Stomach smooth muscle (tissue), 2 donors: ENCODE results near the gene RTKN.
"Not testable (repeated sequence)": the region's sequence is repeated elsewhere in the genome, so short reads cannot be mapped to it uniquely, and the experiment has no call there.

Experiments used
- H3K27ac ChIP-seq: one replicate; pipeline ENCODE4 v1.7.0; 2013; ENCODE audit warnings: mild to moderate bottlenecking, low read length, inconsistent platforms
- H3K27me3 ChIP-seq, 2 donors: one replicate each; pipeline ENCODE4 v1.7.0; 2013; ENCODE audit warnings: low read length in 2 of 2; ENCODE audit not compliant: insufficient read depth in 2 of 2, control insufficient read depth in 1 of 2
- H3K36me3 ChIP-seq, 2 donors: one replicate each; pipeline ENCODE4 v1.7.0; 2013; ENCODE audit warnings: low read length in 2 of 2; ENCODE audit not compliant: control insufficient read depth in 2 of 2, insufficient read depth in 2 of 2
- H3K4me1 ChIP-seq: one replicate; pipeline ENCODE4 v1.7.0; 2013; ENCODE audit warnings: low read length; ENCODE audit not compliant: control insufficient read depth, insufficient read depth
- H3K4me3 ChIP-seq, 2 donors: one replicate each; pipeline ENCODE4 v1.7.0; 2013; ENCODE audit warnings: low read length in 2 of 2
- H3K9ac ChIP-seq, 2 donors: one replicate each; pipeline ENCODE4 v1.7.0; 2013; ENCODE audit warnings: low read length in 2 of 2, mild to moderate bottlenecking in 1 of 2
- H3K9me3 ChIP-seq, 2 donors: one replicate each; pipeline ENCODE4 v1.7.0; 2013; ENCODE audit warnings: low read length in 2 of 2; ENCODE audit not compliant: control insufficient read depth in 2 of 2
- donor health status: healthy.
- donor health status: Pancreatic carcinoma.

RTKN gene

GRCh38 chr2:74459503-74460118 lies 17.9 kb upstream of the RTKN start:
- not testable (repeated sequence) for H3K4me3 ChIP-seq, H3K9me3 ChIP-seq, H3K27me3 ChIP-seq, H3K27ac ChIP-seq, H3K9ac ChIP-seq
- peaks cover 42% of the 10 kb centered on the region for H3K4me1 ChIP-seq
- H3K36me3 ChIP-seq = peaks cover 5 to 17% of the 10 kb centered on the region in 2 donors

GRCh38 chr2:74458938-74459363 lies 17.2 kb upstream of the RTKN start:
- peak overlapping the region; percentile 95 for H3K27ac ChIP-seq
- H3K4me1 ChIP-seq = peaks cover 40% of the 10 kb centered on the region
- H3K36me3 ChIP-seq = peaks cover 5 to 17% of the 10 kb centered on the region in 2 donors
- H3K9me3 ChIP-seq = no peaks in the 10 kb centered on the region
- H3K4me3 ChIP-seq = peak overlapping the region; percentile 94 to 95
- peak overlapping the region; percentile 85 to 91 for H3K9ac ChIP-seq
- H3K27me3 ChIP-seq = no peaks in the 10 kb centered on the region

GRCh38 chr2:74458132-74458937 lies 16.6 kb upstream of the RTKN start, which contains the start of gene WBP1:
Gene WBP1 (plus strand): TSS chr2:74458438. CDS start chr2:74458603, 165 bp downstream.
- Histone ChIP-seq H3K9ac (peak within 1 kb of the TSS; percentile 85 to 92), H3K36me3 (peaks cover 5 to 17% of the 10 kb centered on the region in 2 donors), H3K4me3 (peak within 1 kb of the TSS; percentile 95 to 97), H3K27ac (peak within 1 kb of the TSS; percentile 95), H3K4me1 (peaks cover 40% of the 10 kb centered on the region), H3K27me3 (no peaks in the 10 kb centered on the region), H3K9me3 (no peaks in the 10 kb centered on the region)

GRCh38 chr2:74457549-74458131 lies 15.9 kb upstream of the RTKN start:
- Histone ChIP-seq H3K9me3 (no peaks in the 10 kb centered on the region), H3K4me1 (peaks cover 40% of the 10 kb centered on the region), H3K9ac (peak overlapping the region; percentile 84 to 92), H3K27me3 (peaks cover 0 to 4% of the 10 kb centered on the region in 2 donors), H3K4me3 (peak overlapping the region; percentile 95 to 97), H3K27ac (peak overlapping the region; percentile 95), H3K36me3 (peaks cover 3 to 11% of the 10 kb centered on the region in 2 donors)

- Histone ChIP-seq H3K4me1 (peaks cover 40% of the 10 kb centered on the region), H3K36me3 (peaks cover 0 to 6% of the 10 kb centered on the region in 2 donors), H3K9ac (peak overlapping the region; percentile 60 to 92), H3K27ac (peak overlapping the region; percentile 95), H3K27me3 (peaks cover 0 to 4% of the 10 kb centered on the region in 2 donors), H3K9me3 (no peaks in the 10 kb centered on the region), H3K4me3 (peak overlapping the region; percentile 95 to 97)
Observed at GRCh38 chr2:74457129-74457548, 15.4 kb upstream of the RTKN start.

GRCh38 chr2:74454654-74455511 lies 13.1 kb upstream of the RTKN start, which contains the start of gene INO80B:
Gene INO80B (plus strand): TSS chr2:74455087. CDS start chr2:74455117, 30 bp downstream.
- Histone ChIP-seq H3K36me3 (no peaks in the 10 kb centered on the region), H3K4me1 (peaks cover 40% of the 10 kb centered on the region), H3K4me3 (peak within 1 kb of the TSS; percentile 92 to 94), H3K9ac (peak within 1 kb of the TSS; percentile 82), H3K9me3 (no peaks in the 10 kb centered on the region), H3K27me3 (peaks cover 0 to 4% of the 10 kb centered on the region in 2 donors), H3K27ac (peak within 1 kb of the TSS; percentile 60)

- Histone ChIP-seq H3K4me1 (peaks cover 12% of the 10 kb centered on the region), H3K27ac (no peak overlapping the region), H3K9ac (no peak overlapping the region), H3K36me3 (no peaks in the 10 kb centered on the region), H3K27me3 (peaks cover 0 to 4% of the 10 kb centered on the region in 2 donors), H3K4me3 (no peak overlapping the region), H3K9me3 (no peaks in the 10 kb centered on the region)
Observed at GRCh38 chr2:74450570-74451190, 8.9 kb upstream of the RTKN start.

GRCh38 chr2:74448771-74449170 lies 7.0 kb upstream of the RTKN start:
- Histone ChIP-seq H3K4me1 (no peaks in the 10 kb centered on the region), H3K9me3 (no peaks in the 10 kb centered on the region), H3K27ac (no peak overlapping the region), H3K36me3 (no peaks in the 10 kb centered on the region), H3K4me3 (no peak overlapping the region), H3K9ac (no peak overlapping the region), H3K27me3 (peaks cover 0 to 4% of the 10 kb centered on the region in 2 donors)

GRCh38 chr2:74447230-74447999 lies 5.7 kb upstream of the RTKN start:
- Histone ChIP-seq H3K36me3 (no peaks in the 10 kb centered on the region), H3K27me3 (peaks cover under 1 to 5% of the 10 kb centered on the region in 2 donors), H3K4me3 (no peak overlapping the region), H3K9ac (no peak overlapping the region), H3K4me1 (no peaks in the 10 kb centered on the region), H3K9me3 (no peaks in the 10 kb centered on the region), H3K27ac (no peak overlapping the region)
